RWPE2 (cell line): Measurements from ENCODE around the gene SRRM2.

ENCODE experiments used
- ATAC-seq: fragments of 200-7000 bp; cut with Tn5 transposase; 3 replicates; pipeline ENCODE4 v1.9.1; 2021; ENCODE audit warnings: low read depth
- DNase-seq: peaks from one replicate; pipeline ENCODE4 v3.0.0-alpha.2; 2020; ENCODE audit warnings: low spot score
- H3K27ac ChIP-seq: fragments of 450-650 bp; 2 replicates; pipeline ENCODE4 v1.5.1; 2017; ENCODE audit warnings: mild to moderate bottlenecking; ENCODE audit not compliant: poor library complexity, severe bottlenecking
- H3K27me3 ChIP-seq: fragments of 250-450 bp; sonication (Bioruptor Pico); 2 replicates; pipeline ENCODE4 v1.5.1; 2021; ENCODE audit warnings: mild to moderate bottlenecking, moderate library complexity; ENCODE audit not compliant: insufficient read depth, poor library complexity, severe bottlenecking
- H3K36me3 ChIP-seq: fragments of 250-450 bp; sonication (Bioruptor Pico); 2 replicates; pipeline ENCODE4 v1.5.1; 2020; ENCODE audit warnings: low read depth, mild to moderate bottlenecking, moderate library complexity
- H3K4me1 ChIP-seq: fragments of 250-450 bp; sonication (Bioruptor Pico); 2 replicates; pipeline ENCODE4 v1.5.1; 2021; ENCODE audit warnings: mild to moderate bottlenecking, moderate library complexity; ENCODE audit not compliant: insufficient read depth, poor library complexity, severe bottlenecking
- H3K4me3 ChIP-seq: fragments of 250-450 bp; sonication (Bioruptor Pico); 2 replicates; pipeline ENCODE4 v1.5.1; 2021; ENCODE audit warnings: mild to moderate bottlenecking, moderate library complexity; ENCODE audit not compliant: severe bottlenecking
- H3K9me3 ChIP-seq: fragments of 250-450 bp; sonication (Bioruptor Pico); 2 replicates; pipeline ENCODE4 v1.5.1; 2021; ENCODE audit warnings: mild to moderate bottlenecking, moderate library complexity; ENCODE audit not compliant: severe bottlenecking
- TF ChIP-seq, protein P1 (sequence below): fragments of 450-650 bp; IDR thresholded peaks from one replicate; pipeline ENCODE4 v1.5.1; 2017; ENCODE audit warnings: mild to moderate bottlenecking, moderate library complexity; ENCODE audit not compliant: poor library complexity, severe bottlenecking

The SRRM2 gene

DNA sequence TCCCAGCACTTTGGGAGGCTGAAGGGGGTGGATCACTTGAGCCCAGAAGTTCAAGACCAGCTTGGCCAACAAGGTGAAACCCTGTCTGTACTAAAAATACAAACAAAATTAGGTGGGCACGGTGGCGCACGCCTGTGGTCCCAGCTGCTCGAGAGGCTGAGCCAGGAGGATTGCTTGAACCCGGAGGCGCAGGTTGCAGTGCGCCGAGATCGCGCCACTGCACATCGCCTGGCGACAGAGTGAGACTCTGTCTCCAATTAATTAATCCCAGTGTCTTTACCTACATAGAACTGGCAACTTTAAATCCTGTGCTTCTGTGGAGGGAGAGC, 26.2 kb downstream of the SRRM2 start:
- H3K36me3 ChIP-seq, result peaks cover 28% of the 10 kb centered on the region
- TF ChIP-seq, protein P1, sequence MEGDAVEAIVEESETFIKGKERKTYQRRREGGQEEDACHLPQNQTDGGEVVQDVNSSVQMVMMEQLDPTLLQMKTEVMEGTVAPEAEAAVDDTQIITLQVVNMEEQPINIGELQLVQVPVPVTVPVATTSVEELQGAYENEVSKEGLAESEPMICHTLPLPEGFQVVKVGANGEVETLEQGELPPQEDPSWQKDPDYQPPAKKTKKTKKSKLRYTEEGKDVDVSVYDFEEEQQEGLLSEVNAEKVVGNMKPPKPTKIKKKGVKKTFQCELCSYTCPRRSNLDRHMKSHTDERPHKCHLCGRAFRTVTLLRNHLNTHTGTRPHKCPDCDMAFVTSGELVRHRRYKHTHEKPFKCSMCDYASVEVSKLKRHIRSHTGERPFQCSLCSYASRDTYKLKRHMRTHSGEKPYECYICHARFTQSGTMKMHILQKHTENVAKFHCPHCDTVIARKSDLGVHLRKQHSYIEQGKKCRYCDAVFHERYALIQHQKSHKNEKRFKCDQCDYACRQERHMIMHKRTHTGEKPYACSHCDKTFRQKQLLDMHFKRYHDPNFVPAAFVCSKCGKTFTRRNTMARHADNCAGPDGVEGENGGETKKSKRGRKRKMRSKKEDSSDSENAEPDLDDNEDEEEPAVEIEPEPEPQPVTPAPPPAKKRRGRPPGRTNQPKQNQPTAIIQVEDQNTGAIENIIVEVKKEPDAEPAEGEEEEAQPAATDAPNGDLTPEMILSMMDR, result no peak
- H3K9me3 ChIP-seq, result no peaks in the 10 kb centered on the region
- peaks cover 4% of the 10 kb centered on the region for H3K4me1 ChIP-seq
- H3K27me3 ChIP-seq, result no peaks in the 10 kb centered on the region
- ATAC-seq (no peak), DNase-seq (no peak)
- peak overlapping the region; percentile 88 for H3K27ac ChIP-seq
- no peak overlapping the region for H3K4me3 ChIP-seq

DNA sequence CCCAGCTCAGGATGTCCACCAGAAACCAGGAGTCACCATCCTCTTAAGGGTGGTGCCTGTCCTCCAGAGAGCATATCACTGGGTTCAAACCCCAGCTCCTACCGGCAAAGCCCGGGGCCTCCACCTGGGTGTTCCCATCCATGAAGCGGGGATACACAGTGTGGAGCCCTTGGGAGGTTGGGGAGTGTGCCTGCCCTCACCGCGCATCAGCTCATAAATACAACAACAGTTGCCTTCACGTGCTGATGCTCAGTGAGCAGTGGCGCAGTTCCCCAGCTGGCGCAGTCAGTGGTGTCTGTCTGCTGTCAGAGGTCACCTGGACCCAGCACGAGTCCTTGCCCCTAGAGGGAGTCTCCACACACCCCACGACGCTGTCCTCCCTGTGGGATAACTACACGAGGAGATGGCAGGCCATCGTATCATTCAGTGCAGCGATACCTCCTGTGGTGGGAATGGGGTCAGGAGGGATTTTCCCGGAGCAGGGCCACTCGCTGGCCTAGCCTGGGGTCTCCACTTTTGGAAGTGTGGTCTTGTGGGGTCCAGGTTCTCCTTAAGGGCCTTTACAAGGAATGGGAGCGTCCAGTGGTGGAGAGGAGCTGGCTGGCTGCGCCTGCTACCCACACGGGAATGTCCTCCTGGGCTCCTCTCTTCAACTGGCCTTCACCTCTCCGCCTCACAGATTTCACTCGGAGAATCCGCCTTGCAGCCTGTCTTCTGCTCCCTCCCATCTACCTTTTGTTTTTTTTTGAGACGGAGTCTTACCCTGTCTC, 26.9 kb downstream of the SRRM2 start:
- Histone ChIP-seq H3K4me1 (peaks cover 4% of the 10 kb centered on the region), H3K36me3 (peaks cover 20% of the 10 kb centered on the region), H3K9me3 (no peaks in the 10 kb centered on the region), H3K4me3 (no peak overlapping the region), H3K27me3 (no peaks in the 10 kb centered on the region), H3K27ac (peak overlapping the region; percentile 88)
- DNase-seq (peak; percentile 49), ATAC-seq (no peak)
- TF ChIP-seq, protein P1, result no peak

DNA sequence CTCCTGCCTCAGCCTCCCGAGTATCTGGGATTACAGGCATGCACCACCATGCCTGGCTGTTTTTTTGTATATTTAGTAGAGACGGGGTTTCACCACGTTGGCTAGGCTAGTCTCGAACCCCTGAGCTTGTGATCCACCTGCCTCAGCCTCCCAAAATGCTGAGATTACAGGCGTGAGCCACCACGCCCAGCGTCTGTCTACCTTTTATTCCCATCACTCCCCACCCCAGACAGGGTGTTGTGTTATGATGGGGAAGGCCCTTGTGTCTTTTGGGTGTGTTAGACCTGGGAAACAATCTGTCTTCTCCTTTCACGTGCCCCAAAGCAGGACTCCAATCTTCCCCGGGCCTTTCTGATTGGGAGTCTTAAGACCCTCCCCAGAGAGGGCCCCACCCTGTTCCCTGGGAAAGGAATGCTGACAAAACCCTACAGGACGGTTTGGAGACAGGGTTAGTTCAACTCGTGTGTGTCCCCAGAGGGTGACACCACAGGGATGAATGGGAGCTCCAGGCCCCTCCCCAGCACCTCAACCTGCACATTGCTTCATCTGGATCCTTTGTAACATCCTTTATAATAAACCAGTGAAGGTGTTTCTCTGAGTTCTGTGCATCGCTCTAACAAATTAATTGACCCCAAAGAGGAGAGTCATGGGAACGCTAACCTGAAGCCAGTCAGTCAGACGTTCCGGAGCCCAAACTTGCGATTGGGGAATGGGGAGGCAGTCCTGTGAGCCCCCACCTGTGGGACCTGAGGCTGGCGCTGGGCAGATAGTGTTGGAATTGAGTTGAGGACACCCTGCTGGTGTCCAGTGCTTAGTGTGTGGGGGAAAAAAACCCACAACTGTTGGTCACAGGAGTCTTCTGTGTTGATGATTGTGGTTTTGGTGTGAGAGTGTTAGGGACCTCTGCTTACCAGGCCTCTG, 27.8 kb downstream of the SRRM2 start:
- H3K27me3 ChIP-seq, result no peaks in the 10 kb centered on the region
- peaks cover 11% of the 10 kb centered on the region for H3K36me3 ChIP-seq
- peak; percentile 42 for DNase-seq
- no peak for ATAC-seq
- H3K27ac ChIP-seq, result no peak overlapping the region
- peaks cover 4% of the 10 kb centered on the region for H3K4me1 ChIP-seq
- TF ChIP-seq, protein P1, result no peak
- no peaks in the 10 kb centered on the region for H3K9me3 ChIP-seq
- no peak overlapping the region for H3K4me3 ChIP-seq

DNA sequence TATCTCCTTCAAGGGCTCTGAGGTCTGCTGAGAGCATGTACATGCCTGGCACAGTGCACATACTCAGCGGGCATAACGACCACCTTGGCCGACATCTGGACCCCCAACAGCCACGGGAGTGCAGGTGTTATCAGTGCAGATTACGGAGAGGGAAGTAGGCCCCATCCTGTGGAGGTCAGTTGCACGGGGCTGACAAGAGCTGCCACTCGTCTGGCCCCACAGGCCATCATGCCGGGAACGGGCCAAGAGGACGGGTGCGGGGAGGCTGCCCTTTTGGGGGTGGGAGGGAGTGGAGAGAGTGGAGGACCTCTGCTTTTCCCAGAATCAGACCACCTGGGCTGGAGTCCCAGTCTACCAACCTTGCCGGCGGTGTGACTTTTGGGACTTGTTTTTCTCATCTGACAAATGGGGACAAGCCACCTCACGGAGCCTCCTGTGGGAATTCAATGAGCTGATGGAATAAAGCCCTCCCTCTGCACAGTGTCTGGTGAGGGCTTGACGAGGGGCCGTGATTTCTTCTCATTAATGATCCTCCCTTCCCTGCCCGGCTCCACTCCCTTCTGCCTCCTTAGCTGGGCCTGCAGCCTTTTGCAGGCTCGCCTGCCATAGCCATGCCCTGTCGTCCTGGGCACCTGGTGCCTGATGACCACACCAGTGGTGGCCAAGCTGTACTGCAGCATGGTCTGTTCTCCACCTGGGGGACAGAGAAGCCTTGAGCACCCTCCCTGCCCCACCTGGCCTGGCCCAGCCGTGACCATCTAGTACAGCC, 30.3 kb downstream of the SRRM2 start:
- peaks cover 4% of the 10 kb centered on the region for H3K27me3 ChIP-seq
- H3K4me1 ChIP-seq, result no peaks in the 10 kb centered on the region
- no peak overlapping the region for H3K27ac ChIP-seq
- H3K36me3 ChIP-seq, result no peaks in the 10 kb centered on the region
- DNase-seq, result peak; percentile 51
- H3K9me3 ChIP-seq, result no peaks in the 10 kb centered on the region
- no peak overlapping the region for H3K4me3 ChIP-seq
- peak; percentile 30; the same call in 1 of the 3 replicates for ATAC-seq
- TF ChIP-seq, protein P1, result no peak
